ENCODE measurements around the gene NTN3.

The NTN3 gene

GRCh38 chr16:2451851-2452320 is 19.2 kb upstream of the NTN3 start:
- no peaks in the 10 kb centered on the region for H3K4me1 ChIP-seq (ENCODE audit: insufficient read depth, poor library complexity, severe bottlenecking)
- no peaks in the 10 kb centered on the region for H3K9me3 ChIP-seq (ENCODE audit: severe bottlenecking)
- H3K27me3 ChIP-seq (ENCODE audit: insufficient read depth, poor library complexity, severe bottlenecking) = no peaks in the 10 kb centered on the region
- ATAC-seq (ENCODE audit: low read depth) (no peak), DNase-seq (ENCODE audit: low spot score) (no peak)
- TF ChIP-seq, protein P1, sequence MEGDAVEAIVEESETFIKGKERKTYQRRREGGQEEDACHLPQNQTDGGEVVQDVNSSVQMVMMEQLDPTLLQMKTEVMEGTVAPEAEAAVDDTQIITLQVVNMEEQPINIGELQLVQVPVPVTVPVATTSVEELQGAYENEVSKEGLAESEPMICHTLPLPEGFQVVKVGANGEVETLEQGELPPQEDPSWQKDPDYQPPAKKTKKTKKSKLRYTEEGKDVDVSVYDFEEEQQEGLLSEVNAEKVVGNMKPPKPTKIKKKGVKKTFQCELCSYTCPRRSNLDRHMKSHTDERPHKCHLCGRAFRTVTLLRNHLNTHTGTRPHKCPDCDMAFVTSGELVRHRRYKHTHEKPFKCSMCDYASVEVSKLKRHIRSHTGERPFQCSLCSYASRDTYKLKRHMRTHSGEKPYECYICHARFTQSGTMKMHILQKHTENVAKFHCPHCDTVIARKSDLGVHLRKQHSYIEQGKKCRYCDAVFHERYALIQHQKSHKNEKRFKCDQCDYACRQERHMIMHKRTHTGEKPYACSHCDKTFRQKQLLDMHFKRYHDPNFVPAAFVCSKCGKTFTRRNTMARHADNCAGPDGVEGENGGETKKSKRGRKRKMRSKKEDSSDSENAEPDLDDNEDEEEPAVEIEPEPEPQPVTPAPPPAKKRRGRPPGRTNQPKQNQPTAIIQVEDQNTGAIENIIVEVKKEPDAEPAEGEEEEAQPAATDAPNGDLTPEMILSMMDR (IDR thresholded peaks at IDR 0.05; ENCODE audit: poor library complexity, severe bottlenecking) = no peak
- H3K36me3 ChIP-seq (ENCODE audit: low read depth) = peaks cover 89% of the 10 kb centered on the region
- no peak overlapping the region for H3K4me3 ChIP-seq (ENCODE audit: severe bottlenecking)
- H3K27ac ChIP-seq (ENCODE audit: poor library complexity, severe bottlenecking) = no peak overlapping the region

DNA sequence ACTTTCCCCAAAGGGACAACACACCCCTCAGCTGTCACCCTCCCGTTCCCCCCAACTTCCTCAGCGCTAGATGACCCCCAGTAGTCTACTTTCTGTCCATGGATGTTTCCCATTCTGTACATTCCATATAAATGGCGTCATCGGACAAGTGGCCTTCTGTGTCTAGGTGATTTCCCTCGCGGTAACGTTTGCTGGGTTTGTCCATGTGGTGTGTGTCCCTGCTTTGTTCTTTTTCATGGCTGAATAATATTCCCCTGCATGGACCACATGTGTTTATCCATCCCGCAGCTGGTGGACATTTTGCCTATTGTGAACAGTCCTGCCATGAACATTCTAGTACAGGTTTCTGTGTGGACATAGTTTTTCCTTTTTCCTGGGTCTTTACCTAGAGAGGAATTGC is 18.4 kb upstream of the NTN3 start:
- Histone ChIP-seq H3K27me3 (ENCODE audit: insufficient read depth, poor library complexity, severe bottlenecking) (no peaks in the 10 kb centered on the region), H3K9me3 (ENCODE audit: severe bottlenecking) (no peaks in the 10 kb centered on the region), H3K27ac (ENCODE audit: poor library complexity, severe bottlenecking) (no peak overlapping the region), H3K4me1 (ENCODE audit: insufficient read depth, poor library complexity, severe bottlenecking) (no peaks in the 10 kb centered on the region), H3K36me3 (ENCODE audit: low read depth) (peaks cover 86% of the 10 kb centered on the region), H3K4me3 (ENCODE audit: severe bottlenecking) (no peak overlapping the region)
- DNase-seq (ENCODE audit: low spot score) (no peak), ATAC-seq (ENCODE audit: low read depth) (no peak)
- TF ChIP-seq, protein P1 (IDR thresholded peaks at IDR 0.05; ENCODE audit: poor library complexity, severe bottlenecking) = no peak

DNA sequence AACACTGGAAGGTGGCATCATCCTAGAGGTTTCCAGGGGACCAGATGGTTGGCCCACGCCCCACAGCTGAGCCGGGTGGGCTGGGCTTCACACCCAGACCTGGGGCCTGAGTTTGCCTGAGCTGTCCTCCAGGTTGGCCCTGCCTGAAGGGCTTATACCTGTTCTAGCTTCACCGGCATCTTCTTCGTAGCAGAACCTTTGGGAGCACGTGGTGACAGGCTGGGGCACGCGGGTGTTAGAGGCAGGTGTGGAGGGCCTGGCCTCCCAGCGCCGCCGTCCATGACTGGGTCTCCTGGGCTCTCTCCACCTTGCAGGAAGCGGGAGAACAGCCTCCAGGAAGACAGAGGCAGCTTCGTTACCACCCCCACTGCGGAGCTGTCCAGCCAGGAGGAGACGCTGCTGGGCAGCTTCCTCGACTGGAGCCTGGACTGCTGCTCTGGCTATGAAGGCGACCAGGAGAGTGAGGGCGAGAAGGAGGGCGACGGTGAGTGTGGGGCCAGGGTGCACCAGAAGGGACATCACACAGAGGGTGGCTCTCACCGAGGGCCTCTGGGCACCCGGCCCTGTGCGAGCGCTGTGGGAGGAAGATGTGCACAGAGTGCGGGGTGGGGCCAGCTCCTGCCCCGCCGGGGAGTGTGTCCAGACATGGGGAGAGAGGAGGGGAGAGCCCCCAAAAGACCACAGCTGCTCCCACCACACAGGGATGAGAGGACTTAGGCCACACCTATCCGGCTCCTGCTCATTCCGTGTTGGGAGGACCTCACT is 15.8 kb upstream of the NTN3 start:
- DNase-seq (ENCODE audit: low spot score) (no peak), ATAC-seq (ENCODE audit: low read depth) (no peak)
- H3K27ac ChIP-seq (ENCODE audit: poor library complexity, severe bottlenecking) = no peak overlapping the region
- no peak overlapping the region for H3K4me3 ChIP-seq (ENCODE audit: severe bottlenecking)
- TF ChIP-seq, protein P1 (IDR thresholded peaks at IDR 0.05; ENCODE audit: poor library complexity, severe bottlenecking) = no peak
- no peaks in the 10 kb centered on the region for H3K4me1 ChIP-seq (ENCODE audit: insufficient read depth, poor library complexity, severe bottlenecking)
- no peaks in the 10 kb centered on the region for H3K9me3 ChIP-seq (ENCODE audit: severe bottlenecking)
- H3K36me3 ChIP-seq (ENCODE audit: low read depth) = peaks cover 61% of the 10 kb centered on the region
- no peaks in the 10 kb centered on the region for H3K27me3 ChIP-seq (ENCODE audit: insufficient read depth, poor library complexity, severe bottlenecking)

- peaks cover 56% of the 10 kb centered on the region for H3K36me3 ChIP-seq (ENCODE audit: low read depth)
Observed at GRCh38 chr16:2456551-2457153, 14.4 kb upstream of the NTN3 start.

More at GRCh38 chr16:2456551-2457153, 14.4 kb upstream of the NTN3 start:
- DNase-seq (ENCODE audit: low spot score) = no peak
- H3K27me3 ChIP-seq (ENCODE audit: insufficient read depth, poor library complexity, severe bottlenecking) = no peaks in the 10 kb centered on the region
- no peak overlapping the region for H3K4me3 ChIP-seq (ENCODE audit: severe bottlenecking)
- ATAC-seq (ENCODE audit: low read depth) = no peak
- TF ChIP-seq, protein P1 (IDR thresholded peaks at IDR 0.05; ENCODE audit: poor library complexity, severe bottlenecking) = no peak
- no peak overlapping the region for H3K27ac ChIP-seq (ENCODE audit: poor library complexity, severe bottlenecking)
- no peaks in the 10 kb centered on the region for H3K9me3 ChIP-seq (ENCODE audit: severe bottlenecking)
- no peaks in the 10 kb centered on the region for H3K4me1 ChIP-seq (ENCODE audit: insufficient read depth, poor library complexity, severe bottlenecking)

Measured in RWPE2 (cell line).